IPS-18c (cell line): ENCODE data around the gene TTLL12.

Experiments
- H3K4me3 ChIP-seq: 2 replicates; pipeline ENCODE4 v1.7.0; 2013; ENCODE audit warnings: low read depth, mild to moderate bottlenecking, low read length, moderate library complexity; ENCODE audit not compliant: insufficient read depth
- H3K9me3 ChIP-seq: one replicate; pipeline ENCODE4 v1.6.1; 2013; ENCODE audit warnings: mild to moderate bottlenecking, low read length, moderate library complexity; ENCODE audit not compliant: control insufficient read depth, insufficient read depth

TTLL12 gene

GRCh38 chr22:43205748-43206508, 19.0 kb upstream of the TTLL12 start:
- Histone ChIP-seq H3K4me3 (no peak overlapping the region), H3K9me3 (no peaks in the 10 kb centered on the region)

GRCh38 chr22:43205261-43205691, 18.3 kb upstream of the TTLL12 start:
- Histone ChIP-seq H3K9me3 (no peaks in the 10 kb centered on the region), H3K4me3 (no peak overlapping the region)

GRCh38 chr22:43203471-43203981, 16.6 kb upstream of the TTLL12 start:
- Histone ChIP-seq H3K4me3 (no peak overlapping the region), H3K9me3 (no peaks in the 10 kb centered on the region)

GRCh38 chr22:43202756-43203410, 15.9 kb upstream of the TTLL12 start:
- no peaks in the 10 kb centered on the region for H3K9me3 ChIP-seq
- H3K4me3 ChIP-seq, result no peak overlapping the region

GRCh38 chr22:43202326-43202725, 15.4 kb upstream of the TTLL12 start:
- H3K4me3 ChIP-seq, result no peak overlapping the region
- no peaks in the 10 kb centered on the region for H3K9me3 ChIP-seq

- Histone ChIP-seq H3K9me3 (no peaks in the 10 kb centered on the region), H3K4me3 (no peak overlapping the region)
Observed at GRCh38 chr22:43201486-43202219, 14.7 kb upstream of the TTLL12 start.

GRCh38 chr22:43200555-43200954, 13.6 kb upstream of the TTLL12 start:
- Histone ChIP-seq H3K9me3 (no peaks in the 10 kb centered on the region), H3K4me3 (no peak overlapping the region)

- H3K4me3 ChIP-seq, result no peak overlapping the region
- no peaks in the 10 kb centered on the region for H3K9me3 ChIP-seq
Observed at GRCh38 chr22:43200031-43200430, 13.1 kb upstream of the TTLL12 start.

GRCh38 chr22:43199541-43199940, 12.6 kb upstream of the TTLL12 start:
- no peaks in the 10 kb centered on the region for H3K9me3 ChIP-seq

GRCh38 chr22:43198936-43199335, 12.0 kb upstream of the TTLL12 start:
- no peak overlapping the region for H3K4me3 ChIP-seq
- H3K9me3 ChIP-seq, result no peaks in the 10 kb centered on the region

More at GRCh38 chr22:43199541-43199940, 12.6 kb upstream of the TTLL12 start:
- no peak overlapping the region for H3K4me3 ChIP-seq

GRCh38 chr22:43198126-43198525, 11.2 kb upstream of the TTLL12 start:
- Histone ChIP-seq H3K4me3 (no peak overlapping the region), H3K9me3 (no peaks in the 10 kb centered on the region)

- Histone ChIP-seq H3K9me3 (no peaks in the 10 kb centered on the region), H3K4me3 (no peak overlapping the region)
Observed at GRCh38 chr22:43197271-43197941, 10.5 kb upstream of the TTLL12 start.

GRCh38 chr22:43191831-43192230, 4.9 kb upstream of the TTLL12 start:
- Histone ChIP-seq H3K4me3 (no peak overlapping the region), H3K9me3 (no peaks in the 10 kb centered on the region)

- H3K4me3 ChIP-seq, result no peak overlapping the region
- H3K9me3 ChIP-seq, result no peaks in the 10 kb centered on the region
Observed at GRCh38 chr22:43188829-43189545, 2.1 kb upstream of the TTLL12 start.

GRCh38 chr22:43187171-43188099, 501 bp upstream of the TTLL12 start:
- peak overlapping the region; percentile 64 for H3K4me3 ChIP-seq

GRCh38 chr22:43185860-43186261, 1.1 kb downstream of the TTLL12 start:
- Histone ChIP-seq H3K4me3 (peak overlapping the region; percentile 84), H3K9me3 (no peaks in the 10 kb centered on the region)

More at GRCh38 chr22:43187171-43188099, 501 bp upstream of the TTLL12 start:
- no peaks in the 10 kb centered on the region for H3K9me3 ChIP-seq
